Measurements from ENCODE around the gene CKM.
"Not testable (repeated sequence)": the region's sequence is repeated elsewhere in the genome, so short reads cannot be mapped to it uniquely, and the experiment has no call there.

Gene CKM

DNA sequence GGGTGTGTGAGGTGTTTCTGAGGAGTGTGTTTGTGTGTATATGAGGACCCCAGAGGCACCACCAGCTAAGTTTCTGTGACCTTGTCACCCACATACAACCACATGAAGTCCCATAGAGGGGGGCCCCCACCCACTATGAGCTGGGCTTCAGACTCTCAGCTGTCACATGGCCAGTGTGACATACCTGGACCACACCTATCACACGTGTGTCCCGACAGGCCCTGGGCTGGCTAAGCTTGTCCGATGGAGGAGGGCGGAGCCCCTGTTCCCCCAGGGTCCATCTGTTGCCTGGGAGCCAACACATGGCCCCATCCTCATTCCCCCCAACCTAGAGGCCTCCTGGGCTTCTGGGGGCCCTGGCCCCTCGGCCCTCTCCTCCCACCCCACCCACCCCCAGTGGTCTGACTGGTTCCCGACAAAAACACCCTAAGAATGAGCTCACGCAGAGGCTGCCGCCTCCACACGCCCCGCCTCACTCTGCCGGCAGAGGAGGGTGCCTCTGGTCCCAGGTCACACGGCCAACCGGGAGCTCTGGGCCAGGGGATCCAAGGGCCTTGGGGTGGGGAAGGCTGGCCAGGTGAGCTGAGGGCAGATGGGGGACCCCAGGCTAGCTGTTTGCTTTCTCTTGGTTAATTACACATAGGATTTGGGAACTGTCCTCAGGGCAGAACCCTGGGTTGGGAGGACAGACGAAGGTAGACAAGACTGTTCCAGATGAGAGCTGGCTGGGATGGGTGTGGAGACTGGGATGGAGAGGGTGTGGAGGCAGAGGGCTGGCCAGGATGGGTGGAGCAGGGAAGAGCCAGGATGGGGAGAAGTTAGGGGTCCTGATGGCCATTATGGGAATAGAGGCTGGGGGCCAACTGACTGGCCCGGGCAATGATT lies 22.2 kb upstream of the CKM start:
- TF ChIP-seq, protein P1, sequence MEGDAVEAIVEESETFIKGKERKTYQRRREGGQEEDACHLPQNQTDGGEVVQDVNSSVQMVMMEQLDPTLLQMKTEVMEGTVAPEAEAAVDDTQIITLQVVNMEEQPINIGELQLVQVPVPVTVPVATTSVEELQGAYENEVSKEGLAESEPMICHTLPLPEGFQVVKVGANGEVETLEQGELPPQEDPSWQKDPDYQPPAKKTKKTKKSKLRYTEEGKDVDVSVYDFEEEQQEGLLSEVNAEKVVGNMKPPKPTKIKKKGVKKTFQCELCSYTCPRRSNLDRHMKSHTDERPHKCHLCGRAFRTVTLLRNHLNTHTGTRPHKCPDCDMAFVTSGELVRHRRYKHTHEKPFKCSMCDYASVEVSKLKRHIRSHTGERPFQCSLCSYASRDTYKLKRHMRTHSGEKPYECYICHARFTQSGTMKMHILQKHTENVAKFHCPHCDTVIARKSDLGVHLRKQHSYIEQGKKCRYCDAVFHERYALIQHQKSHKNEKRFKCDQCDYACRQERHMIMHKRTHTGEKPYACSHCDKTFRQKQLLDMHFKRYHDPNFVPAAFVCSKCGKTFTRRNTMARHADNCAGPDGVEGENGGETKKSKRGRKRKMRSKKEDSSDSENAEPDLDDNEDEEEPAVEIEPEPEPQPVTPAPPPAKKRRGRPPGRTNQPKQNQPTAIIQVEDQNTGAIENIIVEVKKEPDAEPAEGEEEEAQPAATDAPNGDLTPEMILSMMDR (IDR thresholded peaks at IDR 0.05; ENCODE audit: borderline replicate concordance, insufficient read depth, low read depth, low read length) = no peak
- no peak overlapping the region for H3K4me3 ChIP-seq (ENCODE audit: low read depth, low read length)

- TF ChIP-seq, protein P1 (IDR thresholded peaks at IDR 0.05; ENCODE audit: borderline replicate concordance, insufficient read depth, low read depth, low read length) = no peak
- H3K4me3 ChIP-seq (ENCODE audit: low read depth, low read length) = no peak overlapping the region
Measured at GRCh38 chr19:45342911-45343310, 20.2 kb upstream of the CKM start.

GRCh38 chr19:45340899-45341453 lies 18.3 kb upstream of the CKM start:
- H3K4me3 ChIP-seq (ENCODE audit: low read depth, low read length) = no peak overlapping the region
- TF ChIP-seq, protein P1 (IDR thresholded peaks at IDR 0.05; ENCODE audit: borderline replicate concordance, insufficient read depth, low read depth, low read length) = no peak

- H3K4me3 ChIP-seq (ENCODE audit: low read depth, low read length) = no peak within 1 kb of the TSS
- TF ChIP-seq, protein P1 (IDR thresholded peaks at IDR 0.05; ENCODE audit: borderline replicate concordance, insufficient read depth, low read depth, low read length) = no peak
Measured at GRCh38 chr19:45340232-45340898, 17.7 kb upstream of the CKM start, which contains the start of gene KLC3. Gene KLC3 (plus strand): TSS chr19:45340750. CDS start chr19:45345542, 4,792 bp downstream.

GRCh38 chr19:45339629-45340028 lies 17.0 kb upstream of the CKM start:
- H3K4me3 ChIP-seq (ENCODE audit: low read depth, low read length) = no peak overlapping the region
- TF ChIP-seq, protein P1 (IDR thresholded peaks at IDR 0.05; ENCODE audit: borderline replicate concordance, insufficient read depth, low read depth, low read length) = no peak

GRCh38 chr19:45336696-45337251 lies 14.1 kb upstream of the CKM start:
- H3K4me3 ChIP-seq (ENCODE audit: low read depth, low read length) = no peak overlapping the region
- TF ChIP-seq, protein P1 (IDR thresholded peaks at IDR 0.05; ENCODE audit: borderline replicate concordance, insufficient read depth, low read depth, low read length) = no peak

GRCh38 chr19:45334881-45335280 lies 12.2 kb upstream of the CKM start:
- not testable (repeated sequence) for H3K4me3 ChIP-seq (ENCODE audit: low read depth, low read length)

Data from GM12875 (cell line).